WERI-Rb-1 (cell line): ENCODE measurements around the gene POLR1G.

Experiments
- DNase-seq: peaks from one replicate; pipeline ENCODE4 v3.0.0-alpha.2; 2020
- H3K27ac ChIP-seq: fragments of 250-450 bp; sonication (Bioruptor Pico); 2 replicates; pipeline ENCODE4 v1.5.1; 2020; ENCODE audit warnings: mild to moderate bottlenecking, moderate library complexity
- H3K27me3 ChIP-seq: fragments of 250-450 bp; sonication (Bioruptor Pico); 2 replicates; pipeline ENCODE4 v1.5.1; 2021; ENCODE audit warnings: mild to moderate bottlenecking, low read depth, moderate library complexity; ENCODE audit not compliant: insufficient read depth, severe bottlenecking
- H3K36me3 ChIP-seq: fragments of 250-450 bp; sonication (Bioruptor Pico); 2 replicates; pipeline ENCODE4 v1.5.1; 2020; ENCODE audit warnings: mild to moderate bottlenecking, moderate library complexity
- H3K4me3 ChIP-seq: 2 replicates; pipeline ENCODE4 v1.5.1; 2011; ENCODE audit warnings: low read depth, mild to moderate bottlenecking, control low read depth, low read length
- H3K9me3 ChIP-seq: fragments of 250-450 bp; sonication (Bioruptor Pico); 2 replicates; pipeline ENCODE4 v1.5.1; 2021; ENCODE audit warnings: mild to moderate bottlenecking, moderate library complexity; ENCODE audit not compliant: severe bottlenecking
- TF ChIP-seq, protein P1 (sequence below): IDR thresholded peaks from 2 replicates; pipeline ENCODE4 v1.5.1; 2011; ENCODE audit warnings: low read depth, mild to moderate bottlenecking, control low read depth, inconsistent platforms, low read length

Gene POLR1G

DNA sequence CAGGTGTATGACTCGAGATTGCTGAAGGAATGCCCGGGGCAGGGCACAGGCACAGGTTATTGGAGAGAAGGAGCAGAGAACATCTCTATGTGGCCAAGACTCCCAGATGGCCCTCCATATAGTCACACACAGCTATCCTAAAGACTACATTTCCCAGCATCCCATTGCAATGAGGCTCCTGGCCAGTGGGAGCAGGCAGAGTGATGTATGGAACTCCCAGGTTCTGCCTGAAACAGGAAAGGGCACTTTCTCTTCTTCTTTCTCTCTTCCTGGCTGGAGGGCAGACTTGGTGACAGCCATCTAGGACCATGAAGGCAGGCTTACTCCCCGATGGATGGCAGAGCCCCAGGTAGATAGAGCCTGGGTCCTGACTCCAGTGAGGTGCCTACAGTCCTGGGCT, 15.1 kb upstream of the POLR1G start:
- Histone ChIP-seq H3K27me3 (no peaks in the 10 kb centered on the region), H3K36me3 (0 out of 2 replicates have a peak, but pooled peaks cover 3% of the 10 kb centered on the region), H3K4me3 (no peak overlapping the region), H3K9me3 (no peaks in the 10 kb centered on the region), H3K27ac (no peak overlapping the region)
- TF ChIP-seq, protein P1, sequence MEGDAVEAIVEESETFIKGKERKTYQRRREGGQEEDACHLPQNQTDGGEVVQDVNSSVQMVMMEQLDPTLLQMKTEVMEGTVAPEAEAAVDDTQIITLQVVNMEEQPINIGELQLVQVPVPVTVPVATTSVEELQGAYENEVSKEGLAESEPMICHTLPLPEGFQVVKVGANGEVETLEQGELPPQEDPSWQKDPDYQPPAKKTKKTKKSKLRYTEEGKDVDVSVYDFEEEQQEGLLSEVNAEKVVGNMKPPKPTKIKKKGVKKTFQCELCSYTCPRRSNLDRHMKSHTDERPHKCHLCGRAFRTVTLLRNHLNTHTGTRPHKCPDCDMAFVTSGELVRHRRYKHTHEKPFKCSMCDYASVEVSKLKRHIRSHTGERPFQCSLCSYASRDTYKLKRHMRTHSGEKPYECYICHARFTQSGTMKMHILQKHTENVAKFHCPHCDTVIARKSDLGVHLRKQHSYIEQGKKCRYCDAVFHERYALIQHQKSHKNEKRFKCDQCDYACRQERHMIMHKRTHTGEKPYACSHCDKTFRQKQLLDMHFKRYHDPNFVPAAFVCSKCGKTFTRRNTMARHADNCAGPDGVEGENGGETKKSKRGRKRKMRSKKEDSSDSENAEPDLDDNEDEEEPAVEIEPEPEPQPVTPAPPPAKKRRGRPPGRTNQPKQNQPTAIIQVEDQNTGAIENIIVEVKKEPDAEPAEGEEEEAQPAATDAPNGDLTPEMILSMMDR = no peak
- DNase-seq = no peak

DNA sequence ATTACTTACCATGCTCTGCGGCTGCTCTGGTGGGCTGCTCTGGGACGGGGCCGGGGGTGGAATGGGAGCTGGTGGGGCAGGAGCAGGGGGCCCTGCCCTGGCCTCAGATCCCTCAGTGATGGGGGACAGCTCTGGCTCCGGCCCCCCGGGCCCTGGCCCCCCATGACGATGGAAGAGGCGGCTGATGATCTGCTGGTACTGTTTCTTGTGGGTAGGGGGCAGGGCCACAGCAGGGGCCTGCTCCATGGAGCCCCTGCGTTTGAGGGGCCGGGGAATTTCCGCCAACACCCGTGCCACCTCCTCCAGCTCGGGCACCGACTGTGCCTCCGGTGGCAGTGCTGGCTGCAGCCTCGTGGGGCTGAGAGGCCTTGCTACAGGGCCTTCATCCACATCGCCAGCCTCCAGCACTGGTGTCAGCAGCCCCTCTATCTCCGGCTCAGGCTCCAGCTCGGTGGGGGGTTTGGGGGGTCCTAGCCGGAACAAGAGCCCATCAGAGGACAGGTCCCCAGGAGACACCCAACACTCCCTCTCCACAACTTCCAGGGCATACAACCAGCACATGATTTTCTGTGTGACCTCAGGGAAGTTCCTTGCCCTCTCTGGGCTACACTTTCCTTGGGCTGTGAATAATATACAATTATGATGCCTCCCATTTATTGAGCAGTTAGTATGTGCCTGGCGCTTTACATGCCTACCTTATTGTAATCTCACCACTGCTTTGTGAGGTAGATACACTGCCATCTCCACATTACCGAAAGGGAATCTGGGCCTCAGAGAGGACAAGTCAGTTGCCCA, 14.4 kb upstream of the POLR1G start:
- Histone ChIP-seq H3K27ac (no peak overlapping the region), H3K27me3 (no peaks in the 10 kb centered on the region), H3K9me3 (no peaks in the 10 kb centered on the region), H3K36me3 (0 out of 2 replicates have a peak, but pooled peaks cover 3% of the 10 kb centered on the region), H3K4me3 (no peak overlapping the region)
- TF ChIP-seq, protein P1 = no peak
- no peak for DNase-seq

DNA sequence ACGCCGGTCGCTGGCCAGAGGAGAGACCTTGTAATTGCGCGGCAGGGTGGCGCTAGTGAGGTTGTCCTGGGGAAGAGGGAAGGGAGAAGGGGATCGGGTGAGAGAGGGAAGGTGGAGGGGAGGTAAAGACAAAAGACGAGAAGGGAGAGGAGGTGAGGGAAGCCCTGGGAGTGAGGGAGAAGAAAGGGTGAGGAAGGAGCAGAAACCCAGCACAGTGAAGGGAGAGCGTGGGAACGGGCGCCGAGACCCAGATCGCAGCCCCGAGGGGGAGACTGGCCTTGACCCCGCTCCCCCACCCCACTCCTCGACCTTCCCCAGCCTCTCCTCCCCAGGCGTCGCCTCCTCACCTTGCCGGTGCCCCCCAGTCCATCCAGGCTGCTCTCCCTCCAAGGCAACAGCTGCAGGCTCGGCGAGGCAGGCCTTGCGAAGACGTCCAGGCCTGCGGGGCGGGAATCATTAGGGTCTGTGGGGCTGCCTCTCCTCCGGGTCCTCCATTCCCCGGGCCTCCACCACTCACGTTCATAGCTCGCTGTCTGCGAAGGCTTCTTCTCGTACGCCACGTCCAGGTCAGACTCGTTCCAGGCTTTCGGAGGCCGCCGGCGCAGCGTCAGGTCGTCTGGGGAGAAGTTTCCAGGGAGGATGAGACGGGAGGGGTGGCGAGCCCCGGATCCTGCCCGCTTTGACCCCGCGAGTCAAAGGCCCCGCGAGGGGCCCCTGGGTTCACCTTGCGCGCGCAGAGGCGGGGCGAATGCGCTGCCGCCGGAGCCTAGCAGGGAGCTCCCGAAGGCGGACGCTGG, 10.4 kb upstream of the POLR1G start:
- Histone ChIP-seq H3K36me3 (0 out of 2 replicates have a peak, but pooled peaks cover 6% of the 10 kb centered on the region), H3K27me3 (no peaks in the 10 kb centered on the region), H3K4me3 (no peak overlapping the region), H3K27ac (no peak overlapping the region), H3K9me3 (no peaks in the 10 kb centered on the region)
- DNase-seq = no peak
- TF ChIP-seq, protein P1 = no peak

DNA sequence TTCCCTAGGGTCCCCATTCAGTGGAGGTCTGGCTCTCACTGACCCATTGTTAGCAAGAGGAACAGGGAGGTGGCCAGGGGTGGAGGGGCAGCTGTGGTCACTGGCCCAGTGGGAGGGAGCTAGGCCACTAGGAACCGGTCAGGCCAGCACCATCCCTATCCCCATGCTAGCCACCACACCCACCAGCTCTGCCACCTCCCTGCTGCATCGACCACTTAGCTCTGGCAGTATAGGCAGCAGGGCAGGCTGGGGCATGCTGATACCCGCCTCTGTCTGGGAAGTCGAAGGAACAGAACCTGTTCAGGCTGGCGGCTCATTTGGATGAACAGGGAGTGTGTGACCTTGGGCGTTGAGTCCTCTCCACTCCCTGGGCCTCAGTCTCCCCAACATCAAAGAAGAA, 6.3 kb upstream of the POLR1G start:
- no peak overlapping the region for H3K27ac ChIP-seq
- no peak for DNase-seq
- TF ChIP-seq, protein P1 = no peak
- no peaks in the 10 kb centered on the region for H3K9me3 ChIP-seq
- 0 out of 2 replicates have a peak, but pooled peaks cover 4% of the 10 kb centered on the region for H3K36me3 ChIP-seq
- H3K4me3 ChIP-seq = no peak overlapping the region
- H3K27me3 ChIP-seq = no peaks in the 10 kb centered on the region

DNA sequence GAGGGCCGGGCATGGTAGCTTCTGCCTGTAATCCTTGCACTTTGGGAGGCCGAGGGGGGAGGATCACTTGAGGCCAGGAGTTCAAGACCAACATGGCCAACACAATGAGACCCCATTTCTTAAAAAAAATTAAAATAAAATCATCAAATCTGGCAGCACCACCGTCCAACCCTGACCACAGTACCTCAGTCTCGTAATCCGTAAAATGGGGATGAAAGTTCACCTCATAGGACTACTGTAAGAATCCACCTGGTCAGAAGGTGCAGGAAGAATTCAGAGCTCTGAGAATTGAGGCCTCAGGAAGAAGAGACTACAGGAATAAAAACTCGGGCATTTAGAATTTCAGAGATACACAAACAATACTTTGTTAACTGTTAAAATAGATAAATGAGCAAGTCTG, 4.6 kb upstream of the POLR1G start:
- no peak overlapping the region for H3K27ac ChIP-seq
- H3K36me3 ChIP-seq = 0 out of 2 replicates have a peak, but pooled peaks cover 4% of the 10 kb centered on the region
- H3K27me3 ChIP-seq = no peaks in the 10 kb centered on the region
- no peaks in the 10 kb centered on the region for H3K9me3 ChIP-seq
- H3K4me3 ChIP-seq = no peak overlapping the region
- no peak for DNase-seq
- TF ChIP-seq, protein P1 = no peak
